Adipocyte (in vitro differentiated cells): ENCODE data around the gene SEPTIN12.

Source experiments
- DNase-seq: peaks from one replicate; pipeline ENCODE4 v3.0.0-alpha.2; 2015; ENCODE audit warnings: low read depth
- H3K27me3 ChIP-seq: replicated peaks from 2 replicates; pipeline ENCODE4 v1.7.0; 2013; ENCODE audit warnings: mild to moderate bottlenecking, low read length, moderate library complexity; ENCODE audit not compliant: control insufficient read depth, insufficient read depth
- H3K36me3 ChIP-seq: 2 replicates; pipeline ENCODE4 v1.7.0; 2013; ENCODE audit warnings: low read length, mild to moderate bottlenecking, moderate library complexity; ENCODE audit not compliant: control insufficient read depth, insufficient read depth, severe bottlenecking
- H3K4me1 ChIP-seq: 2 replicates; pipeline ENCODE4 v1.7.0; 2013; ENCODE audit warnings: mild to moderate bottlenecking, low read length, moderate library complexity; ENCODE audit not compliant: control insufficient read depth, insufficient read depth
- H3K4me3 ChIP-seq: 2 replicates; pipeline ENCODE4 v1.7.0; 2013; ENCODE audit warnings: mild to moderate bottlenecking, low read length, moderate library complexity
- H3K9ac ChIP-seq: 2 replicates; pipeline ENCODE4 v1.7.0; 2013; ENCODE audit warnings: mild to moderate bottlenecking, low read length, moderate library complexity
- H3K9me3 ChIP-seq: 2 replicates; pipeline ENCODE4 v1.7.0; 2013; ENCODE audit warnings: mild to moderate bottlenecking, low read length, moderate library complexity; ENCODE audit not compliant: control insufficient read depth

The SEPTIN12 gene, protein sequence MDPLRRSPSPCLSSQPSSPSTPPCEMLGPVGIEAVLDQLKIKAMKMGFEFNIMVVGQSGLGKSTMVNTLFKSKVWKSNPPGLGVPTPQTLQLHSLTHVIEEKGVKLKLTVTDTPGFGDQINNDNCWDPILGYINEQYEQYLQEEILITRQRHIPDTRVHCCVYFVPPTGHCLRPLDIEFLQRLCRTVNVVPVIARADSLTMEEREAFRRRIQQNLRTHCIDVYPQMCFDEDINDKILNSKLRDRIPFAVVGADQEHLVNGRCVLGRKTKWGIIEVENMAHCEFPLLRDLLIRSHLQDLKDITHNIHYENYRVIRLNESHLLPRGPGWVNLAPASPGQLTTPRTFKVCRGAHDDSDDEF

DNA sequence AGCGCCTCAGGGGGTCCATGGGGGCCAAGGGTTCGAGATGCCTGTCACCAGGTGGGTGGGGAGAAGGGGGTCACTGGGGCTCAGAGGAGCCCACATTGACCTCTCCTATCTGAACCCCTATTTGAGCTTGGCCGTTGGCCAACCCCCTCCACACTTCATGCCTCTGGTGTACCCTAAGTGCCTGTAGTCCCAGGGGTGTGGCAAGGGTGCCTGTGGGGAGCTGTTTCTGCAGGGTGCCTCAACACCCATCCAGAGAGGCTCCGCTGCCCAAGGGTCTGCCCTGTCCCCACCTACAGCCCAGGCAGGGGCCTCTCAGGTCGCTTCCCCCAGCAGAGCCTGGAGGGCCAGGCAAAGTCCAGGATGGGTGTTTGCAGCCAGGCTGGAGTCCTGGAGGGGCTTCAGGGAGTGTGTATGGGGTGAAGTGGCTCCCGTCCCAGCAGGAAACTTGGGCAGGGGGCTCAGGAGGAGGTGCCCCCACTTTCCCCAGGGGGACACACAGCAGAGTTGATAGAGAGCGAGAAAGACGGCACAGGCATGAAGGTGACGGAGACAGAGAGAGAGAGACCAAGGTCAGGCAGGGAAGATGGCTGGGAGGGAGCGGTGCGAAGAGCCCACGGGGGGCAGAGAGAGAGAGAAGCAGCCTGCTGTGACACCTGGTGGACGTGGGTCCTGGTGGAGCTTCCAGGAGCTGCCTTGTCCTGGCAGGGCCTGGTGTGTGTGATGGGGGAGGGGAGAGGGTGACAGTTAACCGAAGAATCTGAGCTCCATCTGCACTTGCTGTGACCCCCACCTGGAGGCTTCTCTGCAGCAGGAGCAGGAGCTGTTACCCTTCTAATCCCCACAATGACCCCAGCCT is at the start of gene SEPTIN12:
TSS of gene SEPTIN12 (minus strand) at position 719 of the 856 bp plus-strand sequence. CDS start at position 19, 700 bp downstream.
- Histone ChIP-seq H3K4me1 (no peaks in the 10 kb centered on the region), H3K27me3 (peaks cover 22% of the 10 kb centered on the region), H3K36me3 (no peaks in the 10 kb centered on the region), H3K9ac (no peak within 1 kb of the TSS), H3K9me3 (no peaks in the 10 kb centered on the region), H3K4me3 (no peak within 1 kb of the TSS)
- DNase-seq = no peak

DNA sequence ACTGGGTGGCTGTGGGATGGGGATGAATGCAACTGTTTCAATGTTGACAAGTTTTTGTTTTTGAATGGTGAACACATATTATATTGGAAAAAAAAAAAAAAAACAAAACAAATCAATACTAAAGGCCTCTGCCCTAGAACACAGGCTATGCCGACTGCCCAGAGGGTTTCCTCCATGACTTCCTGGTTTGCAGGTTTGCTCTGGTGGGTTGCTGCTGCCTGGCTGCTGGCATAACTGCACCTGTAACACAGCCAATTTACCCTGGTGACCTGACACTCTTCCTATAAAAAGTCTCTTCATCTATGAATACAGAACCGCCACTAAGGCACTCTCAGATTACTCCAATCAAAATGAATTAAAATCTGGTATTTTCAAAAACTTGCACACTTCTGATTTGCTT is 48.6 kb upstream of the SEPTIN12 start:
- H3K4me3 ChIP-seq = no peak overlapping the region
- H3K4me1 ChIP-seq = no peaks in the 10 kb centered on the region
- H3K9ac ChIP-seq = no peak overlapping the region
- H3K27me3 ChIP-seq = no peaks in the 10 kb centered on the region
- no peak for DNase-seq
- no peaks in the 10 kb centered on the region for H3K9me3 ChIP-seq
- H3K36me3 ChIP-seq = peaks cover 90% of the 10 kb centered on the region

GRCh38 chr16:4833584-4833983 is 45.4 kb upstream of the SEPTIN12 start:
- peaks cover 88% of the 10 kb centered on the region for H3K36me3 ChIP-seq

GRCh38 chr16:4832698-4833343 is 44.7 kb upstream of the SEPTIN12 start:
- Histone ChIP-seq H3K9me3 (no peaks in the 10 kb centered on the region), H3K27me3 (no peaks in the 10 kb centered on the region), H3K9ac (no peak overlapping the region), H3K4me3 (no peak overlapping the region), H3K36me3 (peaks cover 85% of the 10 kb centered on the region), H3K4me1 (peaks cover 9% of the 10 kb centered on the region)
- DNase-seq = no peak

More at GRCh38 chr16:4833584-4833983, 45.4 kb upstream of the SEPTIN12 start:
- Histone ChIP-seq H3K9ac (no peak overlapping the region), H3K4me1 (peaks cover 8% of the 10 kb centered on the region), H3K27me3 (no peaks in the 10 kb centered on the region), H3K9me3 (no peaks in the 10 kb centered on the region), H3K4me3 (no peak overlapping the region)
- DNase-seq = no peak

DNA sequence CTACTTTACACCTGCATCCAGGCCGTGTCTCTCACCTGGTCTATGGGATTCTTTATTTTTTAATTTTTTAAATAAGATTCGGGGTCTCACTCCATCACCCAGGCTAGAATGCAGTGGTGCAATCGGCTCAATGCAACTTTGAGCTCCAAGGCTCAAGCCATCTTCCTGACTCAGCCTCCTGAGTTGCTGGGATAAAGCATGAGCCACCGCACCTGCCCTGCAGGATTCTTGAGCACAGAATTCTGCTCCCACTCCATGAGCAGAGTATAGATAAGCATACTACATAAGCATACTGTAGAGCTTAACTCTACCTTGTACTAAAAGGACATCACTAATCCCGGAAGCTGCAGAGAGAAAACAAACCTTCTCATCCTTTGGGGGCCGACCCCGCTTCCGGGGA is 43.5 kb upstream of the SEPTIN12 start:
- Histone ChIP-seq H3K27me3 (no peaks in the 10 kb centered on the region), H3K4me3 (no peak overlapping the region)

GRCh38 chr16:4830408-4830807 is 42.3 kb upstream of the SEPTIN12 start:
- Histone ChIP-seq H3K36me3 (peaks cover 88% of the 10 kb centered on the region), H3K9ac (no peak overlapping the region), H3K9me3 (no peaks in the 10 kb centered on the region), H3K27me3 (no peaks in the 10 kb centered on the region), H3K4me3 (no peak overlapping the region), H3K4me1 (peaks cover 9% of the 10 kb centered on the region)
- DNase-seq = no peak

More for the DNA sequence above, 43.5 kb upstream of the SEPTIN12 start:
- Histone ChIP-seq H3K36me3 (peaks cover 88% of the 10 kb centered on the region), H3K4me1 (peaks cover 9% of the 10 kb centered on the region), H3K9ac (no peak overlapping the region), H3K9me3 (no peaks in the 10 kb centered on the region)
- DNase-seq = no peak

DNA sequence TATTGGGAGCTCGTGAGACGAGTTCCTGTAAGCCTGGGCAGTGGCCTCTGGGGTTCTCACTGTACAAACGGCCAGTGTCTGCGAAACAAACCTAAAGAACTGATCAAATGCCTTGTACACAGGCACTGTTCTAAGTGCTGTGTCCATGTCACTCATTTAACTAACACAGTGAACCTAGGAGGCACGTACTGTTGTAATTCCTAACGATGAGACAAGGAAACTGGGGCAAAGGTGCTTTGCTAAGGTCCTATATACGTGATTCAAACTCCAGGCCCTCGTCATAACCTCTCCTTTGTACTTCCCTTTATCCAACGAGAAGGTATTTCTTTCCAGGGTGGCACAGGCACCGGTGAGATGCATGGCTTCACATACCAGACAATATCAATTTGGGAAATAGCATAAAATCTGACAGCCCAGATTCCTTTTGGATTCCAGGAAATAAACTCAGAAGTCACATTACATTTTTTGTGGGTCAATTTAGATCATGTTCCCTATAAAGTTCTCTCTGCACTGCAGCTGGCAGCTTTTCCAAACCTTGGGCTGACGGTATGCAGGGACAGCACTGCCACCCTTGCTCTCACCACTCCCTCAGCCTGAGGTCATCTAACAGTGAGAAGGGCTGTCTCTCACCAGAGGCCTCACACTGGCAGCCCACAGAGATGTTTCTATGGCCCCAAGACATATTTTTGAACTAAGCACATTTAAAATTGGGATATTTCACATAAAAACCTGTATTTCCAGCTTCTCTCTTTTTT is 40.6 kb upstream of the SEPTIN12 start:
- DNase-seq = peak; percentile 19
- no peaks in the 10 kb centered on the region for H3K9me3 ChIP-seq
- peaks cover 89% of the 10 kb centered on the region for H3K36me3 ChIP-seq

DNA sequence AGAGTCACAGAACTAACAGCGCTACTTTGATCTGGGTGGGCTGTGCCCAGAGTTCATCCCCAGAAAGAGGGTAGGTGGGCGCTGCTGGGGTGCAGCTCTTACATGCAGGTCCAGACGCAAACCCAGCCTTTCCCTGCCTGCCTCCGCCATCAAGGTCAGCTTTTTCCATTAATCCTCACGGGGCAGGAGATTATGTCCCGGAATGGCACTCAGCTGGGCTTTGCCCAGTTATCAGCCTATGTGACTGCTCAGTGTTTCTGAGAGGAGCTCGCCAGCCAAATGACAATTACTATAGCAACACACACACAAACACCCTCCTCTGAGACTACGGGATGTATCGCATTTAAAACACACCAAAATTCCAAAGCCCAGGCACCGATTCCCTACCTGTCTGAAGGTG is 38.8 kb upstream of the SEPTIN12 start:
- H3K4me3 ChIP-seq = no peak overlapping the region
- peaks cover 89% of the 10 kb centered on the region for H3K36me3 ChIP-seq
- H3K4me1 ChIP-seq = peaks cover 9% of the 10 kb centered on the region
- no peaks in the 10 kb centered on the region for H3K9me3 ChIP-seq
- no peaks in the 10 kb centered on the region for H3K27me3 ChIP-seq
- no peak overlapping the region for H3K9ac ChIP-seq
- DNase-seq = no peak

More for the DNA sequence above, 40.6 kb upstream of the SEPTIN12 start:
- Histone ChIP-seq H3K4me3 (no peak overlapping the region), H3K9ac (no peak overlapping the region), H3K27me3 (no peaks in the 10 kb centered on the region), H3K4me1 (peaks cover 9% of the 10 kb centered on the region)

DNA sequence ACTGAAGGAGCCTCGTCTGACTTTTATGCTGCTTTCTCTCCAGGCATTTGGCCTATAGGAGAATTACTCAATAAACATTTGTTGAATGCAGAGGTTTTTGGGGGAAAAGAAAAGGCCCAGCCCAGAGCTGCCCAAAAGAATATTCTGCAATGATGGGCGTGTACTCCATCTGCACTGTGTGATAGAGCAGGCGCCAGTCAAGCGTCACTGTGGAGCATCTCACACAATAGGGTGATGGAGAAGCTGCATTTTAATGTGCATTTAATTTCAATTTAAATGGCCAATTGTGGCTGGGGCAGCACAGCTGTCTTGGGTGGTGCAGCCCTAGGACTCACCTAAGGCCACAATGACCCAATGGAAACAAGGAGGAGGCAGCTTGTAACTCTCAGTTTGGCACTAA is 38.4 kb upstream of the SEPTIN12 start:
- no peaks in the 10 kb centered on the region for H3K27me3 ChIP-seq
- no peaks in the 10 kb centered on the region for H3K9me3 ChIP-seq
- peaks cover 9% of the 10 kb centered on the region for H3K4me1 ChIP-seq
- no peak for DNase-seq
- H3K4me3 ChIP-seq = no peak overlapping the region
- no peak overlapping the region for H3K9ac ChIP-seq
- H3K36me3 ChIP-seq = peaks cover 89% of the 10 kb centered on the region

- H3K9ac ChIP-seq = no peak overlapping the region
- H3K4me1 ChIP-seq = peaks cover 9% of the 10 kb centered on the region
- H3K36me3 ChIP-seq = peaks cover 89% of the 10 kb centered on the region
- no peaks in the 10 kb centered on the region for H3K27me3 ChIP-seq
- no peaks in the 10 kb centered on the region for H3K9me3 ChIP-seq
- no peak overlapping the region for H3K4me3 ChIP-seq
- no peak for DNase-seq
Observed at GRCh38 chr16:4825196-4825595, 37.1 kb upstream of the SEPTIN12 start.
